ENCODE results near the gene HMX3.

- no peak for TF ChIP-seq CTCF (IDR thresholded peaks at IDR 0.05; ENCODE audit: low read length)
- TF ChIP-seq EZH2 (optimal IDR thresholded peaks at IDR 0.05; ENCODE audit: low read depth, low read length) = no peak
Observed at GRCh38 chr10:123156078-123156477, 20.3 kb downstream of the HMX3 start.

All from MM.1S (cell line).